GM12891 (cell line): Measurements from ENCODE around the gene SMTN.

Source experiments
- DNase-seq: peaks from one replicate; pipeline ENCODE4 v3.0.0; 2011; ENCODE audit warnings: low spot score; ENCODE audit not compliant: insufficient read length
- FAIRE-seq: peaks from 2 replicates; lab custom pipeline; 2011; peaks lifted over from hg19 to GRCh38; lab: Jason Lieb, UNC
- PAX5 ChIP-seq: IDR thresholded peaks from 2 replicates; pipeline ENCODE4 v1.6.1; 2011; ENCODE audit warnings: low read length, moderate library complexity, mild to moderate bottlenecking; ENCODE audit not compliant: insufficient read depth, severe bottlenecking
- POLR2A ChIP-seq: IDR thresholded peaks from 2 replicates; pipeline ENCODE4 v1.6.1; 2011; ENCODE audit warnings: low read depth, low read length, control low read depth
- POLR2AphosphoS5 ChIP-seq: IDR thresholded peaks from 2 replicates; pipeline ENCODE4 v1.6.1; 2011; ENCODE audit warnings: low read depth, low read length, control low read depth
- POU2F2 ChIP-seq: IDR thresholded peaks from 2 replicates; pipeline ENCODE4 v1.6.1; 2011; ENCODE audit warnings: low read depth, mild to moderate bottlenecking, control low read depth, low read length, moderate library complexity
- SPI1 ChIP-seq: IDR thresholded peaks from 2 replicates; pipeline ENCODE4 v1.6.1; 2011; ENCODE audit warnings: low read depth, low read length, control low read depth
- TAF1 ChIP-seq: IDR thresholded peaks from 2 replicates; pipeline ENCODE4 v1.6.1; 2011; ENCODE audit warnings: low read depth, low read length, control low read depth

SMTN gene

GRCh38 chr22:31120642-31121041 lies 39.5 kb downstream of the SMTN start:
- no peak for DNase-seq
- no peak for FAIRE-seq
- no peak for TF ChIP-seq POLR2AphosphoS5
- no peak for TF ChIP-seq SPI1
- TF ChIP-seq TAF1 = no peak
- no peak for TF ChIP-seq POU2F2
- TF ChIP-seq POLR2A = no peak
- TF ChIP-seq PAX5 = no peak

DNA sequence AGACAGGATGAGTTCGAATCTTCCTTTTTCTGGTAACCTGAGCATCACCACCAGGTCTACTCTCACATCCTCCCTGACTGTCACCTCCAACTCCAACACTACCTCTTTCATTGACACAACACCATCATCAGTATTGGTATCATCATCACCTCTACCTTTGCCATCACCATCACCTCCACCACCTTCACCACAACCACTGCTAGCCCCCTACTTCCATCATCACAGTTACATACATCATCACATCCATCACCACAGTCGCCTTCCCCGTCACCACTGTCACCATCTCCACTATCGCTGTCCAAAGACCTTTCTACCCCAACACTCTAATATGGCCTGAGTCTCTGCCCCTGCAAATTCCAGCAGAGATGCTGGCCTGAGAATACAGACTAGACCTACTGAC lies 40.3 kb downstream of the SMTN start:
- no peak for DNase-seq
- no peak for FAIRE-seq
- TF ChIP-seq SPI1 (no peak), POLR2A (no peak), POU2F2 (no peak), POLR2AphosphoS5 (no peak), TAF1 (no peak), PAX5 (no peak)

DNA sequence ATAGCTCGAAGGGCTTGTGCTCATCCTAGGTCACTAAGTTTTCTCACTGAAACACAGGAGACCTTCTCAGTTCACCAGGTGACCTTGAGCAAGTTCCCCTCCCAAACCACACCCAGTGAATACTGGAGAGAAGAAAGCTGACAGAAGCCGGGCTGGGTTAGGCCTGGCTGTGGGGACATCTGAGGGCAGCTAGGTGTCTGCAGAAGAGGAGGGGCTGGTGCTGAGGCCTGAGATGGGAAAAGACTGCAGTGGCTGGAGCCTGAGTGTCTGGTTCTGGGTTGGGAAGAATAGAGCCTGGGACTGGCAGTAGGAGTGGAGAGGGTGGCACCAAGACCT lies 41.0 kb downstream of the SMTN start:
- no peak for DNase-seq
- no peak for TF ChIP-seq TAF1
- no peak for FAIRE-seq

DNA sequence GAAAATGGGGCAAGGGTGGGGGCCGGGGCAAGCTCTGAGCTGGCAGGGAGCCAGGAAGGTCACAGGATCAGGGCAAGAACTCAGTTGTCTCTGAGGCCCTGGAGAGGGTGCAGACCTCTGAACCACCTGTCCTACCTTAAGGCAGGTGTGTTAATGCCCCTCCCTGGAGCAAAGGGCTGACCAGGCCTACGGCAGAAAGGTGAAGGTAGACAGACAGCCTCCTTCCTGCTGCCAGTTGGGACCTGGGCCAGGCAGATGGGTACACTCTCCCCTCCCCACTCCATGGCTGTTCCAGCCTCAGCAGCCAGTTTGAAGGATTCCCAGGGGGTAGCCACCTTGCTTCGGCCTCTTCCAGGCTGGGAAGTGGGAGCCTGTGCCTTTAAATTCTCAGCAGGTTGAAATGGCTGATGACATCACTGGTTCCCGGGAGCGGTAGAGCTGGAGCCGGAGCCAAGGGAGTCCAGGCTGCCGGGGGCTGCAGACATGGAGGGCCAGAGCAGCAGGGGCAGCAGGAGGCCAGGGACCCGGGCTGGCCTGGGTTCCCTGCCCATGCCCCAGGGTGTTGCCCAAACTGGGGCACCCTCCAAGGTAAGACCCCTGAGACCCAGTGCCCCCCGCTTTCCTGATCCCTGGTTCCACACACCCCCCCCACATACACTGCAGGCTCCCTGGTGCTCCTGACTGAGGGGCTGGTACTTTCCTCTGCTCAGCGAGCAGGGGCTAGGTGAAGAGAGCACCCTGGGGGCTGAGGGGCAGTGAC lies 41.6 kb downstream of the SMTN start, which contains the start of gene INPP5J:
Gene INPP5J, plus strand, starts transcription at position 435 of the 760 bp plus-strand sequence. Its CDS starts 49 bp downstream, at position 484.
- no peak for DNase-seq
- TF ChIP-seq POU2F2 (no peak), POLR2AphosphoS5 (no peak), POLR2A (no peak), PAX5 (no peak), SPI1 (no peak), TAF1 (no peak)
- no peak for FAIRE-seq

- DNase-seq = no peak
- no peak for FAIRE-seq
- no peak for TF ChIP-seq PAX5
- no peak for TF ChIP-seq POU2F2
- no peak for TF ChIP-seq TAF1
- no peak for TF ChIP-seq POLR2A
- no peak for TF ChIP-seq SPI1
- no peak for TF ChIP-seq POLR2AphosphoS5
Observed at GRCh38 chr22:31123292-31123602, 42.1 kb downstream of the SMTN start.

- TF ChIP-seq POLR2AphosphoS5 = no peak
- no peak for DNase-seq
- FAIRE-seq = no peak
Observed at GRCh38 chr22:31124290-31124689, 43.2 kb downstream of the SMTN start.

- FAIRE-seq = no peak
- DNase-seq = no peak
- TF ChIP-seq POU2F2 = no peak
- TF ChIP-seq PAX5 = no peak
- no peak for TF ChIP-seq POLR2A
- no peak for TF ChIP-seq TAF1
- TF ChIP-seq SPI1 = no peak
- no peak for TF ChIP-seq POLR2AphosphoS5
Observed at GRCh38 chr22:31124811-31125465, 43.8 kb downstream of the SMTN start.

GRCh38 chr22:31125521-31126117 lies 44.5 kb downstream of the SMTN start:
- TF ChIP-seq POLR2AphosphoS5 (no peak), PAX5 (no peak), POU2F2 (no peak), TAF1 (no peak), SPI1 (no peak), POLR2A (no peak)
- no peak for DNase-seq
- no peak for FAIRE-seq

DNA sequence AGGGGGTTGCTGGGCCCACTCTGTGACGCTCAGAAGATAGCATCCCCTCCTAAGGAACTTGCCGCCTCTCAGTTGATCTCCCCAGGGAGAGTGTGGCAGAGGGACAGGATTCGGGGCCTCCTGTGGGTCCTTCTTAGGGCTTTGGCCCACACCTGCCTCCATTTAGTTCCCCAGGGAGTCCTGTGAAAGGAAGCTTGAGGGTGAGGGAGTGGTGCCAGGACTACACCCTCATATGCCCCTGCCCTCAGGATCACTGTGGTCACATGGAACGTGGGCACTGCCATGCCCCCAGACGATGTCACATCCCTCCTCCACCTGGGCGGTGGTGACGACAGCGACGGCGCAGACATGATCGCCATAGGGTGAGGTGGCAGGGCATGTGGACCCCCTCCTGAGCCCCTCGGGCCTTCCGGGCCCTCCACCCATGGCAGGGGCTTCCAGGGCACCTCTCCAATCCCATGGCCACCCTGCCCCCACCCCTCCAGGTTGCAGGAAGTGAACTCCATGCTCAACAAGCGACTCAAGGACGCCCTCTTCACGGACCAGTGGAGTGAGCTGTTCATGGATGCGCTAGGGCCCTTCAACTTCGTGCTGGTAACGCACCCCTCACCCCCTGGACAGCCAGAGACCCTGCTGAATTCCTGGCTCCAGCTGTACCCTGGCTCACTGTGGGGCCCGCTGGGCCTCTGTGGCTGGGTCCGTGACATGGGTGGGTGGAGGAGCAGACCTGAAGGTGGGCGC lies 45.2 kb downstream of the SMTN start:
- FAIRE-seq (no peak), DNase-seq (no peak)
- TF ChIP-seq POU2F2 (no peak), TAF1 (no peak), SPI1 (no peak), POLR2A (no peak)
